Body of pancreas (tissue), 4 donors: ENCODE data around the gene UST.

Experiments
- POLR2A ChIP-seq, 3 donors: fragments of 450-650 bp; IDR thresholded peaks; one replicate each; pipeline ENCODE4 v1.6.1; 2016; ENCODE audit warnings: antibody characterized with exemption in 3 of 3, mild to moderate bottlenecking in 2 of 3
- TF ChIP-seq, protein P1 (sequence below), 7 experiments: fragments of 450-650 bp in 4 of 7; fragments of 200-600 bp in 3 of 7; sonication (generic) in 3 of 7; IDR thresholded peaks; one replicate each; pipeline ENCODE4 v1.5.1; 2016 to 2019; ENCODE audit warnings: antibody characterized with exemption in 7 of 7

- TF ChIP-seq, protein P1, sequence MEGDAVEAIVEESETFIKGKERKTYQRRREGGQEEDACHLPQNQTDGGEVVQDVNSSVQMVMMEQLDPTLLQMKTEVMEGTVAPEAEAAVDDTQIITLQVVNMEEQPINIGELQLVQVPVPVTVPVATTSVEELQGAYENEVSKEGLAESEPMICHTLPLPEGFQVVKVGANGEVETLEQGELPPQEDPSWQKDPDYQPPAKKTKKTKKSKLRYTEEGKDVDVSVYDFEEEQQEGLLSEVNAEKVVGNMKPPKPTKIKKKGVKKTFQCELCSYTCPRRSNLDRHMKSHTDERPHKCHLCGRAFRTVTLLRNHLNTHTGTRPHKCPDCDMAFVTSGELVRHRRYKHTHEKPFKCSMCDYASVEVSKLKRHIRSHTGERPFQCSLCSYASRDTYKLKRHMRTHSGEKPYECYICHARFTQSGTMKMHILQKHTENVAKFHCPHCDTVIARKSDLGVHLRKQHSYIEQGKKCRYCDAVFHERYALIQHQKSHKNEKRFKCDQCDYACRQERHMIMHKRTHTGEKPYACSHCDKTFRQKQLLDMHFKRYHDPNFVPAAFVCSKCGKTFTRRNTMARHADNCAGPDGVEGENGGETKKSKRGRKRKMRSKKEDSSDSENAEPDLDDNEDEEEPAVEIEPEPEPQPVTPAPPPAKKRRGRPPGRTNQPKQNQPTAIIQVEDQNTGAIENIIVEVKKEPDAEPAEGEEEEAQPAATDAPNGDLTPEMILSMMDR (IDR thresholded peaks at IDR 0.05): no peak
- no peak for TF ChIP-seq POLR2A (IDR thresholded peaks at IDR 0.05)
Measured at GRCh38 chr6:149032599-149033405, 286.0 kb downstream of the UST start.
